IMR-90 (cell line): ENCODE measurements around the gene ATP6AP1. TPM values are rescaled to one million over a fixed set of nuclear protein-coding genes. Genes with fewer than 3 reads are reported as not detected.

ENCODE experiments used
- ATAC-seq: fragments of 200-7000 bp; cut with Tn5 transposase; 2 replicates; pipeline ENCODE4 v1.9.1; 2020; ENCODE audit warnings: low read depth, mild to moderate bottlenecking, moderate library complexity
- BruUV-seq: library from RNA; stranded (reverse); fragments of 400-500 nt; replicated peaks from 2 replicates; lab custom pipeline; 2021; lab: Mats Ljungman, UMichigan
- CTCF ChIA-PET: fragments of 300-600 bp; formaldehyde crosslinking; extraction: SDS; loops from one replicate; lab custom pipeline; 2021; ENCODE audit warnings: antibody characterized with exemption; lab: Yijun Ruan, JAX
- POLR2A ChIA-PET: fragments of 300-600 bp; sonication (Branson Sonifier 250); formaldehyde crosslinking; loops from one replicate; lab custom pipeline; 2022; ENCODE audit warnings: antibody characterized with exemption; ENCODE audit not compliant: unreplicated experiment; lab: Charles Lee
- DNase-seq: peaks from one replicate; pipeline ENCODE4 v3.0.0; 2013
- H2AFZ ChIP-seq: replicated peaks from 2 replicates; pipeline ENCODE3; 2013; ENCODE audit warnings: low read length, mild to moderate bottlenecking; ENCODE audit not compliant: poor library complexity
- H2AK5ac ChIP-seq: 2 replicates; pipeline ENCODE4 v1.6.1; 2013; ENCODE audit warnings: low read depth, low read length, inconsistent platforms
- H2AK9ac ChIP-seq: replicated peaks from 2 replicates; pipeline ENCODE3; 2013; ENCODE audit warnings: mild to moderate bottlenecking, low read depth, low read length, moderate library complexity; ENCODE audit not compliant: poor library complexity
- H2BK120ac ChIP-seq: 2 replicates; pipeline ENCODE4 v1.6.1; 2013; ENCODE audit warnings: low read depth, low read length, inconsistent platforms
- H2BK15ac ChIP-seq: 3 replicates; pipeline ENCODE4 v1.6.1; 2013; ENCODE audit warnings: low read depth, low read length, inconsistent platforms
- H2BK20ac ChIP-seq: 2 replicates; pipeline ENCODE4 v1.6.1; 2013; ENCODE audit warnings: low read depth, mild to moderate bottlenecking, inconsistent platforms, low read length, moderate library complexity
- H2BK5ac ChIP-seq: 2 replicates; pipeline ENCODE4 v1.6.1; 2013; ENCODE audit warnings: mild to moderate bottlenecking, low read depth, low read length, inconsistent platforms; ENCODE audit not compliant: poor library complexity, severe bottlenecking
- H3K14ac ChIP-seq: replicated peaks from 2 replicates; pipeline ENCODE4 v1.6.1; 2013; ENCODE audit warnings: low read depth, low read length, inconsistent platforms
- H3K18ac ChIP-seq: 2 replicates; pipeline ENCODE4 v1.6.1; 2013; ENCODE audit warnings: low read depth, low read length, control low read depth
- H3K23ac ChIP-seq: 2 replicates; pipeline ENCODE4 v1.6.1; 2013; ENCODE audit warnings: low read depth, low read length, inconsistent platforms
- H3K27ac ChIP-seq: 2 replicates; pipeline ENCODE4 v1.5.1; 2013; ENCODE audit warnings: mild to moderate bottlenecking, control low read depth, low read length; ENCODE audit not compliant: insufficient read depth
- H3K27me3 ChIP-seq: 2 replicates; pipeline ENCODE4 v1.6.1; 2013; ENCODE audit warnings: low read length; ENCODE audit not compliant: control insufficient read depth, insufficient read depth
- H3K36me3 ChIP-seq: 2 replicates; pipeline ENCODE4 v1.6.1; 2013; ENCODE audit warnings: low read length, mixed read lengths; ENCODE audit not compliant: control insufficient read depth, insufficient read depth
- H3K4ac ChIP-seq: 2 replicates; pipeline ENCODE4 v1.6.1; 2013; ENCODE audit warnings: low read depth, low read length, inconsistent platforms
- H3K4me1 ChIP-seq: 2 replicates; pipeline ENCODE4 v1.6.1; 2013; ENCODE audit warnings: low read length, mixed read lengths; ENCODE audit not compliant: control insufficient read depth, insufficient read depth
- H3K4me2 ChIP-seq: 2 replicates; pipeline ENCODE4 v1.6.1; 2013; ENCODE audit warnings: low read depth, mild to moderate bottlenecking, control low read depth, low read length, moderate library complexity
- H3K4me3 ChIP-seq: 2 replicates; pipeline ENCODE4 v1.5.1; 2013; ENCODE audit warnings: low read depth, mild to moderate bottlenecking, control low read depth, low read length, moderate library complexity; ENCODE audit not compliant: insufficient read depth
- H3K56ac ChIP-seq: 2 replicates; pipeline ENCODE4 v1.6.1; 2013; ENCODE audit warnings: low read length, inconsistent platforms; ENCODE audit not compliant: insufficient read depth; ENCODE audit errors: extremely low read depth
- H3K79me1 ChIP-seq, 2 experiments: 2 replicates each; pipeline ENCODE4 v1.6.1; 2013; ENCODE audit warnings: low read length in 2 of 2, inconsistent platforms in 1 of 2, low read depth in 1 of 2
- H3K9ac ChIP-seq: 2 replicates; pipeline ENCODE4 v1.6.1; 2013; ENCODE audit warnings: low read depth, low read length, control low read depth
- H3K9me1 ChIP-seq: 2 replicates; pipeline ENCODE4 v1.6.1; 2013; ENCODE audit warnings: low read length, inconsistent platforms; ENCODE audit not compliant: insufficient read depth
- H3K9me3 ChIP-seq: 2 replicates; pipeline ENCODE4 v1.6.1; 2013; ENCODE audit warnings: low read length; ENCODE audit not compliant: control insufficient read depth, insufficient read depth
- H4K20me1 ChIP-seq: 2 replicates; pipeline ENCODE4 v1.6.1; 2013; ENCODE audit warnings: low read length, inconsistent platforms; ENCODE audit not compliant: insufficient read depth
- H4K5ac ChIP-seq: 2 replicates; pipeline ENCODE4 v1.6.1; 2013; ENCODE audit warnings: mild to moderate bottlenecking, low read depth, low read length, control low read depth
- H4K8ac ChIP-seq, 2 experiments: 2 replicates each; pipeline ENCODE4 v1.6.1; 2013; ENCODE audit warnings: low read depth in 2 of 2, low read length in 2 of 2, control low read depth in 1 of 2, inconsistent platforms in 1 of 2
- H4K91ac ChIP-seq: 2 replicates; pipeline ENCODE4 v1.6.1; 2013; ENCODE audit warnings: low read depth, low read length, inconsistent platforms; ENCODE audit not compliant: insufficient read depth
- CEBPB ChIP-seq: IDR thresholded peaks from 2 replicates; pipeline ENCODE4 v1.6.1; 2012; ENCODE audit warnings: low read depth, low read length, improper control_type of control experiment
- CHD1 ChIP-seq: IDR thresholded peaks from 2 replicates; pipeline ENCODE4 v1.6.1; 2012; ENCODE audit warnings: low read depth, low read length, improper control_type of control experiment
- CTCF ChIP-seq: conservative IDR thresholded peaks from 2 replicates; pipeline ENCODE4 v1.5.1; 2012; ENCODE audit warnings: mild to moderate bottlenecking, low read depth, low read length, improper control_type of control experiment
- ELK1 ChIP-seq: fragments of 150-350 bp; IDR thresholded peaks from 2 replicates; pipeline ENCODE4 v1.6.1; 2016; ENCODE audit warnings: low read depth, mild to moderate bottlenecking, low read length, moderate library complexity, borderline replicate concordance
- FOS ChIP-seq: fragments of 150-350 bp; IDR thresholded peaks from 2 replicates; pipeline ENCODE4 v1.6.1; 2016; ENCODE audit warnings: low read depth, low read length
- MAZ ChIP-seq: IDR thresholded peaks from 2 replicates; pipeline ENCODE4 v1.6.1; 2012; ENCODE audit warnings: low read depth, mild to moderate bottlenecking, low read length, improper control_type of control experiment, moderate library complexity, borderline replicate concordance
- NFE2L2 ChIP-seq: fragments of 150-350 bp; IDR thresholded peaks from 2 replicates; pipeline ENCODE4 v1.6.1; 2016; ENCODE audit warnings: low read depth, mild to moderate bottlenecking, low read length
- POLR2A ChIP-seq: IDR thresholded peaks from 2 replicates; pipeline ENCODE4 v1.6.1; 2012; ENCODE audit warnings: mild to moderate bottlenecking, low read depth, low read length
- RCOR1 ChIP-seq: IDR thresholded peaks from 2 replicates; pipeline ENCODE4 v1.6.1; 2012; ENCODE audit warnings: mild to moderate bottlenecking, low read length, improper control_type of control experiment; ENCODE audit not compliant: insufficient replicate concordance
- RFX5 ChIP-seq: IDR thresholded peaks from 2 replicates; pipeline ENCODE4 v1.8.0; 2012; ENCODE audit warnings: low read depth, mild to moderate bottlenecking, low read length, moderate library complexity
- USF2 ChIP-seq: fragments of 150-350 bp; IDR thresholded peaks from 2 replicates; pipeline ENCODE4 v1.6.1; 2017; ENCODE audit warnings: mild to moderate bottlenecking, antibody characterized with exemption, low read length, low read depth
- WGBS, 2 experiments: methylation state at CpG; one replicate each; pipeline versions ENCODE4 v1.1.5 to v1.1.7; 2013; ENCODE audit warnings: missing lambda C conversion rate in 2 of 2; ENCODE audit not compliant: insufficient read length in 1 of 2; ENCODE audit errors: extremely low coverage in 2 of 2; 5-methylcytosine and 5-hydroxymethylcytosine counted together
- dilution Hi-C: fragments of 300-500 bp; cut with HindIII; formaldehyde crosslinking; loops from one replicate; pipeline ENCODE4 v1.14.3; 2018; ENCODE audit warnings: low sequenced_read_pairs; ENCODE audit not compliant: unreplicated experiment
- in situ Hi-C: fragments of 300-500 bp; cut with MboI; formaldehyde crosslinking; loops from 3 replicates; pipeline ENCODE4 v1.14.3; 2019; ENCODE audit warnings: low sequenced_read_pairs, inconsistent platforms, mixed read lengths
- intact Hi-C: fragments of 100-400 bp; cut with micrococcal nuclease; formaldehyde crosslinking; loops from 2 replicates; pipeline ENCODE4 v1.10.0; 2022
- polyA plus RNA-seq, 3 experiments: library from polyadenylated mRNA; depleted of rRNA; stranded (reverse); fragments of >200 nt; gene quantifications; 2 replicates each; pipeline ENCODE4 v1.2.3, GENCODE V29; 2012; ENCODE audit warnings: low replicate concordance in 1 of 3
- total RNA-seq: library from RNA; depleted of rRNA; stranded (reverse); fragments of >200 nt; gene quantifications from 2 replicates; pipeline ENCODE4 v1.2.3, GENCODE V29; 2012

ATP6AP1 gene
- total and polyA plus RNA-seq, 2 of the 4 experiments (the other 2 are of a cell fraction): 13.8 to 96.7 TPM

- no peaks in the 10 kb centered on the region for H3K9me3 ChIP-seq
- H3K56ac ChIP-seq: no peak overlapping the region
- POLR2A ChIA-PET: interaction anchor here (0.7 kb wide), 1 partner anchor 63 kb away, joined by 3 read pairs; no protein-coding TSS in a partner anchor
- H4K8ac ChIP-seq: no peak overlapping the region
- intact Hi-C loops: no loop called here
- peaks cover 21% of the 10 kb centered on the region for H4K20me1 ChIP-seq
- no peak overlapping the region for H3K4ac ChIP-seq
- 100% methylated on average over 1 of the region's 7 CpGs; no CpG with 5 or more reads in 1 of the 2 experiments for WGBS, 2 experiments
- no peak overlapping the region for H3K18ac ChIP-seq
- no peak overlapping the region for H3K14ac ChIP-seq
- DNase-seq: no peak
- no peak overlapping the region for H4K5ac ChIP-seq
- no peak overlapping the region for H4K91ac ChIP-seq
- H2AK5ac ChIP-seq: no peak overlapping the region
- no peaks in the 10 kb centered on the region for H3K27me3 ChIP-seq
- H3K9ac ChIP-seq: no peak overlapping the region
- dilution Hi-C loops: no loop called here
- H3K4me1 ChIP-seq: peaks cover 5% of the 10 kb centered on the region
- H3K9me1 ChIP-seq: 0 out of 2 replicates have a peak, but pooled peaks cover 2% of the 10 kb centered on the region
- no peak overlapping the region for H2AK9ac ChIP-seq
- H2BK5ac ChIP-seq: no peak overlapping the region
- no TSS peak for BruUV-seq
- H2BK120ac ChIP-seq: no peak overlapping the region
- CTCF ChIA-PET: no interaction called here
- no peak overlapping the region for H2AFZ ChIP-seq
- ATAC-seq: no peak
- no peak overlapping the region for H2BK20ac ChIP-seq
- H3K4me3 ChIP-seq: no peak overlapping the region
- no peak overlapping the region for H2BK15ac ChIP-seq
- H3K27ac ChIP-seq: no peak overlapping the region
- in situ Hi-C loops: no loop called here
- H3K4me2 ChIP-seq: no peak overlapping the region
- TF ChIP-seq MAZ (no peak), CHD1 (no peak), NFE2L2 (no peak), CEBPB (no peak), RCOR1 (no peak), FOS (no peak), RFX5 (no peak), USF2 (no peak), POLR2A (no peak), ELK1 (no peak), CTCF (no peak)
- H3K23ac ChIP-seq: no peak overlapping the region
- H3K36me3 ChIP-seq: peaks cover 38% of the 10 kb centered on the region
- peaks cover 3 to 19% of the 10 kb centered on the region in 2 experiments; a peak in 3 of 4 replicates for H3K79me1 ChIP-seq
Measured at GRCh38 chrX:154434394-154435168, 6.1 kb downstream of the ATP6AP1 start.
